Sigmoid colon (tissue), 4 donors: Measurements from ENCODE around the gene COL15A1.

ENCODE experiments used
- EP300 ChIP-seq, 4 donors: sonication (generic); formaldehyde crosslinking; IDR thresholded peaks; one replicate each; pipeline ENCODE4 v1.6.1; 2017; ENCODE audit warnings: antibody characterized with exemption in 4 of 4
- POLR2A ChIP-seq, 2 donors: fragments of 450-650 bp; IDR thresholded peaks; one replicate each; pipeline ENCODE4 v1.6.1; 2016; ENCODE audit warnings: antibody characterized with exemption in 2 of 2, mild to moderate bottlenecking in 2 of 2, moderate library complexity in 2 of 2
- POLR2AphosphoS5 ChIP-seq, 4 donors: sonication (generic); formaldehyde crosslinking; IDR thresholded peaks; one replicate each; pipeline ENCODE4 v1.6.1; 2017; ENCODE audit warnings: antibody characterized with exemption in 4 of 4
- TF ChIP-seq, protein P1 (sequence below), 4 experiments: fragments of 450-650 bp in 3 of 4; fragments of 200-600 bp in 1 of 4; IDR thresholded peaks; one replicate each; pipeline ENCODE4 v1.5.1; 2016 to 2019; ENCODE audit warnings: antibody characterized with exemption in 4 of 4, mild to moderate bottlenecking in 3 of 4, moderate library complexity in 2 of 4

DNA sequence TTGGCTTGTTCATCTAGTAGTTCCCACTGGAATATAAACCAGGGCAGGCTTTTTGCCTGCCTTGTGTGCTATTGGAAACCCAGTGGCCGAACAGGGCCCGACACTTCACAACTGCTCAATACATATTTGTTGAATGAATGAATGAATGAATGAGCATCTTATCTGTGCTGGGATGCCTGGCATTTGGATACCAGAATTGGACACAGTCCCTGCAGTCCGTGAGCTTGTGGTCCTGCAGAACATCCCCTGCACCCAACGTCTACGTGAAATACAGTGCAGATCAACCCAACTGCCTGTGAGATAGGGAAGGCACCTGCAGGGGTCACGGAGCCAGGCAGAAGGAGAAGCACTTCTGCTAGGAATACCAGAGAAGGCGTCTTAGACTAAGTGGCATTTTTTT, 30.0 kb upstream of the COL15A1 start:
- TF ChIP-seq, protein P1, sequence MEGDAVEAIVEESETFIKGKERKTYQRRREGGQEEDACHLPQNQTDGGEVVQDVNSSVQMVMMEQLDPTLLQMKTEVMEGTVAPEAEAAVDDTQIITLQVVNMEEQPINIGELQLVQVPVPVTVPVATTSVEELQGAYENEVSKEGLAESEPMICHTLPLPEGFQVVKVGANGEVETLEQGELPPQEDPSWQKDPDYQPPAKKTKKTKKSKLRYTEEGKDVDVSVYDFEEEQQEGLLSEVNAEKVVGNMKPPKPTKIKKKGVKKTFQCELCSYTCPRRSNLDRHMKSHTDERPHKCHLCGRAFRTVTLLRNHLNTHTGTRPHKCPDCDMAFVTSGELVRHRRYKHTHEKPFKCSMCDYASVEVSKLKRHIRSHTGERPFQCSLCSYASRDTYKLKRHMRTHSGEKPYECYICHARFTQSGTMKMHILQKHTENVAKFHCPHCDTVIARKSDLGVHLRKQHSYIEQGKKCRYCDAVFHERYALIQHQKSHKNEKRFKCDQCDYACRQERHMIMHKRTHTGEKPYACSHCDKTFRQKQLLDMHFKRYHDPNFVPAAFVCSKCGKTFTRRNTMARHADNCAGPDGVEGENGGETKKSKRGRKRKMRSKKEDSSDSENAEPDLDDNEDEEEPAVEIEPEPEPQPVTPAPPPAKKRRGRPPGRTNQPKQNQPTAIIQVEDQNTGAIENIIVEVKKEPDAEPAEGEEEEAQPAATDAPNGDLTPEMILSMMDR (IDR thresholded peaks at IDR 0.05) = no peak
- TF ChIP-seq POLR2A (IDR thresholded peaks at IDR 0.05) (no peak), EP300 (IDR thresholded peaks at IDR 0.05) (no peak), POLR2AphosphoS5 (IDR thresholded peaks at IDR 0.05) (no peak)
